ENCODE data around the gene STRAP.

DNA sequence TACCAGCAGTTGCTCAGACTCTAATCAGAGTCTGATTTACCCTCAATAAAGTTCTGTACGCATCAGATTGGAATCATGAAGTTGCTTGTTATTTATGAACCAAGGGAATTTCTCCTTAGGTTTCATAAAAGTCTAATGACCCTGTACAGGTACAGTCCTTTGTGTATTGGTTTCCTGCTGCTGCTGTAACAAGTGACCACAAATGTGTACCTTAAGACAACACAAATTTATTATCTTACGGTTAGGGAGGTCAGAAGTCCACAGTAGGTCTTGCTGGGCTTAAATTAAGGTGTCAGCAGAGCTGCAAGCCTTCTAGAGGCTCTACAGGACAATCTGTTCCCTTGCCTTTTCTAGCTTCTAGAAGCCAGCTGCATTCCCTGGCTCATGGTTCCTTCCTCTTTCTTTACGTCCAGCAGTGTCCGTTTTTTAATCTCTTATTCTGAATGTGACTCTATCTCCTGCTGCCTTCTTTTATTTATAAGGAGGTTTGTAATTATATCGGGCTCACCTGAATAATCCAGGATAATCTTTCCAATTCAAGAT is 22.3 kb downstream of the STRAP start:
- TF ChIP-seq ZBTB8A (IDR thresholded peaks at IDR 0.05; ENCODE audit: partially characterized antibody) (no peak), CHD1 (IDR thresholded peaks at IDR 0.05; ENCODE audit: low read length) (no peak), RAD21 (CRISPR knock-in tag; conservative IDR thresholded peaks at IDR 0.05 in 1 of 2, IDR thresholded peaks at IDR 0.05 in 1 of 2) (no peak), PHB (CRISPR knock-in tag; IDR thresholded peaks at IDR 0.05) (no peak), ZNF445 (CRISPR knock-in tag; IDR thresholded peaks at IDR 0.05; ENCODE audit: low read depth) (no peak), PHTF2 (CRISPR knock-in tag; IDR thresholded peaks at IDR 0.05) (no peak), EZH2 (IDR thresholded peaks at IDR 0.05; ENCODE audit: borderline replicate concordance, low read depth, low read length) (no peak), TARDBP (IDR thresholded peaks at IDR 0.05) (no peak), HDAC1 (IDR thresholded peaks at IDR 0.05) (no peak), SIN3A (IDR thresholded peaks at IDR 0.05; ENCODE audit: borderline replicate concordance in 2 of 2, control insufficient read depth in 1 of 2, low read depth in 2 of 2, low read length in 2 of 2) (no peak)
- TF ChIP-seq, protein P1, sequence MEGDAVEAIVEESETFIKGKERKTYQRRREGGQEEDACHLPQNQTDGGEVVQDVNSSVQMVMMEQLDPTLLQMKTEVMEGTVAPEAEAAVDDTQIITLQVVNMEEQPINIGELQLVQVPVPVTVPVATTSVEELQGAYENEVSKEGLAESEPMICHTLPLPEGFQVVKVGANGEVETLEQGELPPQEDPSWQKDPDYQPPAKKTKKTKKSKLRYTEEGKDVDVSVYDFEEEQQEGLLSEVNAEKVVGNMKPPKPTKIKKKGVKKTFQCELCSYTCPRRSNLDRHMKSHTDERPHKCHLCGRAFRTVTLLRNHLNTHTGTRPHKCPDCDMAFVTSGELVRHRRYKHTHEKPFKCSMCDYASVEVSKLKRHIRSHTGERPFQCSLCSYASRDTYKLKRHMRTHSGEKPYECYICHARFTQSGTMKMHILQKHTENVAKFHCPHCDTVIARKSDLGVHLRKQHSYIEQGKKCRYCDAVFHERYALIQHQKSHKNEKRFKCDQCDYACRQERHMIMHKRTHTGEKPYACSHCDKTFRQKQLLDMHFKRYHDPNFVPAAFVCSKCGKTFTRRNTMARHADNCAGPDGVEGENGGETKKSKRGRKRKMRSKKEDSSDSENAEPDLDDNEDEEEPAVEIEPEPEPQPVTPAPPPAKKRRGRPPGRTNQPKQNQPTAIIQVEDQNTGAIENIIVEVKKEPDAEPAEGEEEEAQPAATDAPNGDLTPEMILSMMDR (IDR thresholded peaks at IDR 0.05 in 2 of 3, conservative IDR thresholded peaks at IDR 0.05 in 1 of 3; ENCODE audit: insufficient read depth in 2 of 3, low read depth in 1 of 3, low read length in 3 of 3) = no peak
